ENCODE data around the gene SHCBP1L. TPM values are rescaled to one million over a fixed set of nuclear protein-coding genes. Genes with fewer than 3 reads are reported as not detected.

The SHCBP1L gene
- polyA plus RNA-seq (ENCODE audit: low read depth in 6 of 6): not detected

- DNase-seq (no peak), ATAC-seq (ENCODE audit: low read depth in 2 of 2) (no peak)
- Mint-ChIP-seq H3K27ac (peak within 1 kb of the TSS in 1 of 6 donors; percentile 44), H3K4me1 (peaks cover 4 to 6% (median 4%) of the 10 kb centered on the region in 3 donors), H3K36me3 (no peaks in the 10 kb centered on the region), H3K4me3 (peak within 1 kb of the TSS in 6 of 8 donors; percentile 12 to 82 (median 55)), H3K9me3 (no peaks in the 10 kb centered on the region), H3K27me3 (peaks cover 26 to 43% (median 40%) of the 10 kb centered on the region in 3 donors)
Observed at GRCh38 chr1:182952677-182953444, at the start of gene SHCBP1L. SHCBP1L (minus strand) TSS chr1:182953166; CDS start chr1:182953133, 33 bp downstream.

GRCh38 chr1:183002267-183002666 is 49.3 kb upstream of the SHCBP1L start:
- ATAC-seq (ENCODE audit: low read depth in 2 of 2) (no peak), DNase-seq (no peak)
- H3K27me3 Mint-ChIP-seq: peaks cover 0 to 30% (median 25%) of the 10 kb centered on the region in 3 donors
- H3K9me3 Mint-ChIP-seq: peaks cover 0 to 6% (median 0%) of the 10 kb centered on the region in 7 donors
- no peak overlapping the region for H3K27ac Mint-ChIP-seq
- H3K4me3 Mint-ChIP-seq: no peak overlapping the region
- H3K36me3 Mint-ChIP-seq: peaks cover 5 to 6% of the 10 kb centered on the region in 2 donors
- H3K4me1 Mint-ChIP-seq: no peaks in the 10 kb centered on the region

GRCh38 chr1:183000167-183000962 is 47.4 kb upstream of the SHCBP1L start:
- no peak overlapping the region for H3K4me3 Mint-ChIP-seq
- H3K9me3 Mint-ChIP-seq: no peaks in the 10 kb centered on the region
- peaks cover 0 to 24% (median 16%) of the 10 kb centered on the region in 3 donors for H3K27me3 Mint-ChIP-seq
- no peak overlapping the region for H3K27ac Mint-ChIP-seq
- no peaks in the 10 kb centered on the region for H3K36me3 Mint-ChIP-seq
- ATAC-seq (ENCODE audit: low read depth in 2 of 2): no peak
- DNase-seq: no peak
- no peaks in the 10 kb centered on the region for H3K4me1 Mint-ChIP-seq

GRCh38 chr1:182998482-182998881 is 45.5 kb upstream of the SHCBP1L start:
- DNase-seq (no peak), ATAC-seq (ENCODE audit: low read depth in 2 of 2) (no peak)
- Mint-ChIP-seq H3K36me3 (no peaks in the 10 kb centered on the region), H3K4me3 (no peak overlapping the region), H3K4me1 (no peaks in the 10 kb centered on the region), H3K27ac (no peak overlapping the region), H3K9me3 (no peaks in the 10 kb centered on the region), H3K27me3 (peaks cover 0 to 19% (median 8%) of the 10 kb centered on the region in 3 donors)

- peaks cover 3 to 21% (median 7%) of the 10 kb centered on the region in 3 donors for H3K27me3 Mint-ChIP-seq
- H3K36me3 Mint-ChIP-seq: no peaks in the 10 kb centered on the region
- H3K27ac Mint-ChIP-seq: no peak overlapping the region
- no peaks in the 10 kb centered on the region for H3K9me3 Mint-ChIP-seq
- no peaks in the 10 kb centered on the region for H3K4me1 Mint-ChIP-seq
- no peak overlapping the region for H3K4me3 Mint-ChIP-seq
- DNase-seq (no peak), ATAC-seq (ENCODE audit: low read depth in 2 of 2) (no peak)
Observed at GRCh38 chr1:182996816-182997215, 43.9 kb upstream of the SHCBP1L start.

- Mint-ChIP-seq H3K36me3 (no peaks in the 10 kb centered on the region), H3K27me3 (peaks cover 3 to 21% (median 5%) of the 10 kb centered on the region in 3 donors), H3K27ac (peak overlapping the region in 1 of 6 donors; percentile 24), H3K9me3 (no peaks in the 10 kb centered on the region), H3K4me1 (no peaks in the 10 kb centered on the region), H3K4me3 (no peak overlapping the region)
- DNase-seq: no peak
- no peak for ATAC-seq (ENCODE audit: low read depth in 2 of 2)
Observed at GRCh38 chr1:182995894-182996293, 42.9 kb upstream of the SHCBP1L start.

- H3K4me3 Mint-ChIP-seq: no peak overlapping the region
- no peak overlapping the region for H3K27ac Mint-ChIP-seq
- ATAC-seq (ENCODE audit: low read depth in 2 of 2) (no peak), DNase-seq (no peak)
- no peaks in the 10 kb centered on the region for H3K4me1 Mint-ChIP-seq
- no peaks in the 10 kb centered on the region for H3K36me3 Mint-ChIP-seq
- peaks cover 10 to 21% (median 11%) of the 10 kb centered on the region in 3 donors for H3K27me3 Mint-ChIP-seq
- H3K9me3 Mint-ChIP-seq: no peaks in the 10 kb centered on the region
Observed at GRCh38 chr1:182993746-182994145, 40.8 kb upstream of the SHCBP1L start.

- no peaks in the 10 kb centered on the region for H3K36me3 Mint-ChIP-seq
- H3K4me1 Mint-ChIP-seq: no peaks in the 10 kb centered on the region
- H3K27me3 Mint-ChIP-seq: peaks cover 11 to 17% (median 14%) of the 10 kb centered on the region in 3 donors
- H3K9me3 Mint-ChIP-seq: no peaks in the 10 kb centered on the region
- no peak overlapping the region for H3K4me3 Mint-ChIP-seq
- H3K27ac Mint-ChIP-seq: peak overlapping the region in 1 of 6 donors; percentile 6
- ATAC-seq (ENCODE audit: low read depth in 2 of 2): no peak
- no peak for DNase-seq
Observed at GRCh38 chr1:182990413-182991144, 37.6 kb upstream of the SHCBP1L start.

- no peaks in the 10 kb centered on the region for H3K4me1 Mint-ChIP-seq
- H3K27me3 Mint-ChIP-seq: peaks cover 6 to 24% (median 15%) of the 10 kb centered on the region in 3 donors
- ATAC-seq (ENCODE audit: low read depth in 2 of 2): no peak
- H3K9me3 Mint-ChIP-seq: peaks cover 0 to 5% (median 0%) of the 10 kb centered on the region in 7 donors
- no peak overlapping the region for H3K4me3 Mint-ChIP-seq
- no peak for DNase-seq
- H3K36me3 Mint-ChIP-seq: no peaks in the 10 kb centered on the region
- peak overlapping the region in 1 of 6 donors; percentile 71 for H3K27ac Mint-ChIP-seq
Observed at GRCh38 chr1:182985876-182986275, 32.9 kb upstream of the SHCBP1L start.

- no peak overlapping the region for H3K27ac Mint-ChIP-seq
- H3K4me1 Mint-ChIP-seq: no peaks in the 10 kb centered on the region
- peaks cover 0 to 5% (median 0%) of the 10 kb centered on the region in 7 donors for H3K9me3 Mint-ChIP-seq
- no peak overlapping the region for H3K4me3 Mint-ChIP-seq
- peaks cover 0 to 16% (median 9%) of the 10 kb centered on the region in 3 donors for H3K27me3 Mint-ChIP-seq
- DNase-seq (no peak), ATAC-seq (ENCODE audit: low read depth in 2 of 2) (no peak)
- no peaks in the 10 kb centered on the region for H3K36me3 Mint-ChIP-seq
Observed at GRCh38 chr1:182984621-182985020, 31.7 kb upstream of the SHCBP1L start.

GRCh38 chr1:182984138-182984537 is 31.2 kb upstream of the SHCBP1L start:
- H3K9me3 Mint-ChIP-seq: peaks cover 0 to 5% (median 0%) of the 10 kb centered on the region in 7 donors
- no peak for DNase-seq
- no peak overlapping the region for H3K27ac Mint-ChIP-seq
- H3K4me1 Mint-ChIP-seq: no peaks in the 10 kb centered on the region
- no peak for ATAC-seq (ENCODE audit: low read depth in 2 of 2)
- H3K27me3 Mint-ChIP-seq: peaks cover 0 to 16% (median 9%) of the 10 kb centered on the region in 3 donors
- H3K4me3 Mint-ChIP-seq: no peak overlapping the region
- no peaks in the 10 kb centered on the region for H3K36me3 Mint-ChIP-seq

GRCh38 chr1:182978151-182978853 is 25.3 kb upstream of the SHCBP1L start:
- Mint-ChIP-seq H3K27ac (no peak overlapping the region), H3K36me3 (no peaks in the 10 kb centered on the region), H3K4me1 (no peaks in the 10 kb centered on the region), H3K4me3 (no peak overlapping the region), H3K27me3 (no peaks in the 10 kb centered on the region), H3K9me3 (peaks cover 0 to 5% (median 0%) of the 10 kb centered on the region in 7 donors)
- ATAC-seq (ENCODE audit: low read depth in 2 of 2): no peak
- no peak for DNase-seq

GRCh38 chr1:182977480-182977879 is 24.5 kb upstream of the SHCBP1L start:
- Mint-ChIP-seq H3K9me3 (peaks cover 0 to 5% (median 0%) of the 10 kb centered on the region in 7 donors), H3K27me3 (no peaks in the 10 kb centered on the region), H3K27ac (no peak overlapping the region), H3K4me1 (no peaks in the 10 kb centered on the region), H3K4me3 (no peak overlapping the region), H3K36me3 (no peaks in the 10 kb centered on the region)
- DNase-seq (no peak), ATAC-seq (ENCODE audit: low read depth in 2 of 2) (no peak)
